H9 (cell line): ENCODE results near the gene SSR2. TPM values are rescaled to one million over a fixed set of nuclear protein-coding genes. Genes with fewer than 3 reads are reported as not detected.

ENCODE experiments used
- DNase-seq: peaks from one replicate; pipeline ENCODE4 v3.0.0-alpha.2; 2017
- H2AFZ ChIP-seq: one replicate; pipeline ENCODE4 v1.6.1; 2013; ENCODE audit warnings: mild to moderate bottlenecking, low read length, control low read depth, moderate library complexity
- H2AK5ac ChIP-seq: 2 replicates; pipeline ENCODE4 v1.6.1; 2013; ENCODE audit warnings: low read length, control low read depth, mixed read lengths; ENCODE audit not compliant: insufficient read length
- H2BK120ac ChIP-seq: one replicate; pipeline ENCODE4 v1.6.1; 2013; ENCODE audit warnings: low read depth, mild to moderate bottlenecking, low read length, control low read depth, inconsistent platforms; ENCODE audit not compliant: poor library complexity, severe bottlenecking
- H2BK12ac ChIP-seq: 2 replicates; pipeline ENCODE4 v1.6.1; 2013; ENCODE audit warnings: low read length, control low read depth, mixed read lengths, low read depth; ENCODE audit not compliant: insufficient read length
- H2BK15ac ChIP-seq: 2 replicates; pipeline ENCODE4 v1.6.1; 2013; ENCODE audit warnings: low read depth, low read length, control low read depth
- H2BK20ac ChIP-seq: one replicate; pipeline ENCODE4 v1.6.1; 2013; ENCODE audit warnings: low read depth, mild to moderate bottlenecking, low read length, control low read depth, inconsistent platforms; ENCODE audit not compliant: poor library complexity, severe bottlenecking
- H2BK5ac ChIP-seq: 2 replicates; pipeline ENCODE4 v1.6.1; 2013; ENCODE audit warnings: low read length, control low read depth, mixed read lengths; ENCODE audit not compliant: insufficient read length
- H3K14ac ChIP-seq: 2 replicates; pipeline ENCODE4 v1.6.1; 2013; ENCODE audit warnings: low read length, control low read depth; ENCODE audit not compliant: insufficient read depth
- H3K18ac ChIP-seq: 2 replicates; pipeline ENCODE4 v1.6.1; 2013; ENCODE audit warnings: low read depth, mild to moderate bottlenecking, mixed read lengths, low read length, control low read depth; ENCODE audit not compliant: insufficient read length
- H3K23ac ChIP-seq: 2 replicates; pipeline ENCODE4 v1.6.1; 2013; ENCODE audit warnings: low read length, control low read depth, mixed read lengths, low read depth; ENCODE audit not compliant: insufficient read length
- H3K23me2 ChIP-seq: 2 replicates; pipeline ENCODE4 v1.6.1; 2013; ENCODE audit warnings: low read depth, mild to moderate bottlenecking, mixed read lengths, low read length, control low read depth; ENCODE audit not compliant: insufficient read length, poor library complexity, severe bottlenecking
- H3K27ac ChIP-seq: 2 replicates; pipeline ENCODE4 v1.5.1; 2013; ENCODE audit warnings: low read length, control low read depth, mixed read lengths, low read depth; ENCODE audit not compliant: insufficient read length
- H3K27me3 ChIP-seq: 2 replicates; pipeline ENCODE4 v1.6.1; 2013; ENCODE audit warnings: low read length, control low read depth, inconsistent platforms; ENCODE audit not compliant: insufficient read depth
- H3K4ac ChIP-seq: 2 replicates; pipeline ENCODE4 v1.6.1; 2013; ENCODE audit warnings: low read depth, mild to moderate bottlenecking, control low read depth, inconsistent platforms, low read length, moderate library complexity
- H3K4me1 ChIP-seq: 2 replicates; pipeline ENCODE4 v1.6.1; 2013; ENCODE audit warnings: low read length, control low read depth, inconsistent platforms; ENCODE audit not compliant: insufficient read depth
- H3K4me2 ChIP-seq: 2 replicates; pipeline ENCODE4 v1.6.1; 2013; ENCODE audit warnings: low read length, control low read depth, mixed read lengths; ENCODE audit not compliant: insufficient read length, insufficient read depth
- H3K56ac ChIP-seq: 2 replicates; pipeline ENCODE4 v1.6.1; 2013; ENCODE audit warnings: low read depth, mild to moderate bottlenecking, mixed read lengths, low read length, control low read depth; ENCODE audit not compliant: insufficient read length
- H3K79me1 ChIP-seq: 2 replicates; pipeline ENCODE4 v1.6.1; 2013; ENCODE audit warnings: low read depth, mild to moderate bottlenecking, moderate library complexity, low read length, control low read depth, inconsistent platforms; ENCODE audit not compliant: insufficient read depth, poor library complexity, severe bottlenecking
- H3K79me2 ChIP-seq: 2 replicates; pipeline ENCODE4 v1.6.1; 2013; ENCODE audit warnings: low read length, control low read depth, inconsistent platforms; ENCODE audit not compliant: insufficient read depth
- H3K9ac ChIP-seq: 2 replicates; pipeline ENCODE4 v1.6.1; 2013; ENCODE audit warnings: low read length, control low read depth, mixed read lengths; ENCODE audit not compliant: insufficient read length; ENCODE audit errors: extremely low read depth
- H3K9me3 ChIP-seq: one replicate; pipeline ENCODE4 v1.6.1; 2013; ENCODE audit warnings: low read depth, low read length, inconsistent platforms; ENCODE audit not compliant: control insufficient read depth
- H3T11ph ChIP-seq: one replicate; pipeline ENCODE4 v1.6.1; 2013; ENCODE audit warnings: mild to moderate bottlenecking, low read length, control low read depth, inconsistent platforms
- H4K20me1 ChIP-seq: one replicate; pipeline ENCODE4 v1.6.1; 2013; ENCODE audit not compliant: control insufficient read depth, insufficient read length, insufficient read depth
- H4K5ac ChIP-seq: 2 replicates; pipeline ENCODE4 v1.6.1; 2013; ENCODE audit warnings: low read depth, mild to moderate bottlenecking, mixed read lengths, low read length, control low read depth; ENCODE audit not compliant: insufficient read length
- H4K8ac ChIP-seq: replicated peaks from 2 replicates; pipeline ENCODE4 v1.6.1; 2013; ENCODE audit warnings: low read length, control low read depth, mixed read lengths, low read depth; ENCODE audit not compliant: insufficient read length
- H4K91ac ChIP-seq: 2 replicates; pipeline ENCODE4 v1.6.1; 2013; ENCODE audit warnings: low read depth, mild to moderate bottlenecking, moderate library complexity, mixed read lengths, low read length, control low read depth; ENCODE audit not compliant: insufficient read length
- H3K27ac Mint-ChIP-seq, 3 experiments: 2 replicates in 2 of 3; 3 replicates in 1 of 3; pipeline ENCODE4 v1.8.0; 2020 to 2021; ENCODE audit warnings: mixed read lengths in 3 of 3, mild to moderate bottlenecking in 1 of 3, moderate library complexity in 1 of 3
- H3K27me3 Mint-ChIP-seq: 2 replicates; pipeline ENCODE4 v1.8.0; 2021; ENCODE audit warnings: low read depth, mild to moderate bottlenecking, moderate library complexity, mixed read lengths
- H3K36me3 Mint-ChIP-seq, 3 experiments: 2 replicates in 2 of 3; 3 replicates in 1 of 3; pipeline ENCODE4 v1.8.0; 2020 to 2021; ENCODE audit warnings: low read depth in 3 of 3, mixed read lengths in 3 of 3; ENCODE audit not compliant: insufficient read depth in 1 of 3
- H3K4me1 Mint-ChIP-seq, 2 experiments: 2 replicates each; pipeline ENCODE4 v1.8.0; 2020; ENCODE audit warnings: mixed read lengths in 2 of 2
- H3K4me3 Mint-ChIP-seq, 2 experiments: 2 replicates in 1 of 2; 3 replicates in 1 of 2; pipeline ENCODE4 v1.8.0; 2020 to 2021; ENCODE audit warnings: mild to moderate bottlenecking in 2 of 2, mixed read lengths in 2 of 2, moderate library complexity in 1 of 2
- H3K9me3 Mint-ChIP-seq, 2 experiments: 2 replicates in 1 of 2; 3 replicates in 1 of 2; pipeline ENCODE4 v1.8.0; 2020; ENCODE audit warnings: mild to moderate bottlenecking in 2 of 2, mixed read lengths in 2 of 2, moderate library complexity in 1 of 2
- CTCF ChIP-seq: fragments of 200-600 bp; sonication (generic); conservative IDR thresholded peaks from 3 replicates; pipeline ENCODE4 v1.8.0; 2021; ENCODE audit warnings: antibody characterized with exemption, mild to moderate bottlenecking
- WGBS: extraction: QIAGEN DNeasy Blood & Tissue Kit; methylation state at CpG from one replicate; pipeline ENCODE4 v1.1.7; 2013; ENCODE audit warnings: missing lambda C conversion rate, low lambda C conversion rate, mixed read lengths; ENCODE audit not compliant: insufficient read length; ENCODE audit errors: extremely low coverage; 5-methylcytosine and 5-hydroxymethylcytosine counted together
- total RNA-seq: library from RNA; stranded (reverse); gene quantifications from 2 replicates; pipeline ENCODE4 v1.2.1, GENCODE V29; 2021

Gene SSR2
- total RNA-seq, 1 experiment from 2014 or later = 170 TPM

DNA sequence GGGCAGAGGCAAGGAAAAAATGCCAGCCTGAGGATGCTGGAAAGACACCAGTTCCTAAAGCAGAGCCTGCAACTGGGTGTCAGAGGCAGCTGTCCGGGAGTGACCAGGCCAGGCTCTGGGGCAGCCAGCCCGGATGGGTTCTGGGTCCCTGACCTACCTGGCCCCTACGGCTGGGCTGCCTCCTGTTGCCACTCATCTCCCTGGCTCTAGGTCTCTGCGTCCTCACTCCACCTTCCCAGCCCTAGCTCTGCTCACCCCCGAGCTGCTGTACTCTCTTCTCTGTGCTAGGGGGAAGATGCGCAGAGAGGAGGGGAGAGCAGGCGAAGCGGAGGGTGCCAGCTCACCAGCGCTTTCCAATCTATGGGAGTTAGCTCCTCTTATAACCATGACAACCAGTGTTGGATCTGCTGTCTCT is 51.4 kb downstream of the SSR2 start:
- Histone ChIP-seq H3K4me1 (peaks cover 18% of the 10 kb centered on the region), H3K79me2 (peaks cover 23% of the 10 kb centered on the region), H3K4ac (no peak overlapping the region), H3K14ac (no peak overlapping the region), H2BK5ac (no peak overlapping the region), H4K20me1 (peaks cover 3% of the 10 kb centered on the region), H2BK12ac (no peak overlapping the region), H2BK20ac (no peak overlapping the region), H2AK5ac (no peak overlapping the region), H3K27me3 (no peaks in the 10 kb centered on the region), H2BK120ac (no peak overlapping the region), H3K18ac (no peak overlapping the region), H4K8ac (no peak overlapping the region), H3K27ac (no peak overlapping the region), H3K9me3 (no peaks in the 10 kb centered on the region), H3K23me2 (no peaks in the 10 kb centered on the region), H2AFZ (no peak overlapping the region), H2BK15ac (no peak overlapping the region), H3K56ac (no peak overlapping the region), H3K4me2 (no peak overlapping the region), H4K5ac (no peak overlapping the region), H3K9ac (no peak overlapping the region), H4K91ac (no peak overlapping the region), H3T11ph (no peak overlapping the region), H3K79me1 (peaks cover 3% of the 10 kb centered on the region), H3K23ac (no peak overlapping the region)
- Mint-ChIP-seq H3K4me3 (no peak overlapping the region), H3K4me1 (peaks cover 56 to 73% of the 10 kb centered on the region in 2 experiments), H3K27me3 (no peaks in the 10 kb centered on the region), H3K9me3 (no peaks in the 10 kb centered on the region), H3K27ac (peak overlapping the region; percentile 75 to 89 (median 82); a peak in 3 of 7 replicates), H3K36me3 (peaks cover 26 to 73% (median 68%) of the 10 kb centered on the region in 3 experiments)
- no CpG with 5 or more reads among the region's 9 CpGs for WGBS
- no peak for DNase-seq
- TF ChIP-seq CTCF = no peak
